Activated CD4-positive, alpha-beta T cell treated with anti-CD3 and anti-CD28 coated beads, Interleukin-2, amount 10 ng/mL, durations not matched to agents 7 days and 5 days (primary cell): ENCODE measurements around the gene FURIN. TPM values are rescaled to one million over a fixed set of nuclear protein-coding genes. Genes with fewer than 3 reads are reported as not detected.

Source experiments
- CTCF ChIA-PET: fragments of 350-600 bp; sonication (Branson Sonifier 250); formaldehyde crosslinking; loops from one replicate; lab custom pipeline; 2021; ENCODE audit warnings: antibody characterized with exemption; lab: Charles Lee
- POLR2A ChIA-PET: fragments of 350-600 bp; sonication (Branson Sonifier 250); formaldehyde crosslinking; loops from one replicate; lab custom pipeline; 2021; ENCODE audit warnings: antibody characterized with exemption; lab: Charles Lee
- DNase-seq: peaks from one replicate; pipeline ENCODE4 v3.0.0-alpha.2; 2020
- H3K27ac Mint-ChIP-seq: one replicate; pipeline ENCODE4 v1.8.0; 2021; ENCODE audit warnings: mild to moderate bottlenecking, moderate library complexity, mixed read lengths
- H3K27me3 Mint-ChIP-seq: one replicate; pipeline ENCODE4 v1.8.0; 2021; ENCODE audit warnings: mixed read lengths
- H3K36me3 Mint-ChIP-seq: one replicate; pipeline ENCODE4 v1.8.0; 2021; ENCODE audit warnings: low read depth, mixed read lengths
- H3K4me1 Mint-ChIP-seq: one replicate; pipeline ENCODE4 v1.8.0; 2021; ENCODE audit warnings: mixed read lengths
- H3K4me3 Mint-ChIP-seq: one replicate; pipeline ENCODE4 v1.8.0; 2021; ENCODE audit warnings: mild to moderate bottlenecking, moderate library complexity, mixed read lengths
- H3K9me3 Mint-ChIP-seq: one replicate; pipeline ENCODE4 v1.8.0; 2021; ENCODE audit warnings: mixed read lengths
- total RNA-seq, 2 experiments: library from RNA; stranded (reverse); gene quantifications; one replicate each; pipeline ENCODE4 v1.2.3, GENCODE V29; 2021

FURIN gene
- total RNA-seq, 2 experiments from 2014 or later = 148 to 153 TPM

- peaks cover 16% of the 10 kb centered on the region for H3K36me3 Mint-ChIP-seq
- H3K27me3 Mint-ChIP-seq = no peaks in the 10 kb centered on the region
- no peaks in the 10 kb centered on the region for H3K9me3 Mint-ChIP-seq
- ChIA-PET POLR2A (interaction anchor here (0.9 kb wide), 1 partner anchor 29 kb away, joined by 4 read pairs; the partner anchor contains the start of gene MAN2A2), CTCF (interaction anchor here (0.6 to 9.8 kb wide), 81 partner anchors 8 to 829 kb away, joined by 3 to 140 read pairs (median 4); partner anchors contain the start of genes BLM, FURIN, IDH2 and MAN2A2)
- peaks cover 64% of the 10 kb centered on the region for H3K4me1 Mint-ChIP-seq
- peak within 1 kb of the TSS; percentile 100 for H3K27ac Mint-ChIP-seq
- DNase-seq = peak; percentile 93
- peak within 1 kb of the TSS; percentile 98 for H3K4me3 Mint-ChIP-seq
These were observed 63.7 kb downstream of the FURIN start, which contains the start of gene HDDC3 for GRCh38 chr15:90931828-90932659. HDDC3 (minus strand) TSS chr15:90932549; CDS start chr15:90932540, 9 bp downstream.

DNA sequence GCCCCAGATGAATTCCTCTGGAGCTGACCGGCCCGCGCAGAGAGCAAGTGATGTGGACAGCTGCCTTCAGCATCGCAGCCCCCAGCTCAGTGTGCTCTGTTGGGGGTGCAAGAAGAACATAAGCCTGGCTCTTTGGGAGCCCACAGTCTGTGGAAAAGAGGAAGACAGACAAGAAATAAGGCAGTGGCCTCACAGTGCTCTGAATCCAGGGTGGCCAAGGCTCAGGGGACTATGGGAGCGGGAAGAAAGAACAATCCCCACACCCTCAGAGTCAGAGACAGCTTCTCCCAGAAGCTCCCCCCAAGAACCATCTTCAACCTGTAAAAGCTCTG lies 64.2 kb downstream of the FURIN start:
- peaks cover 16% of the 10 kb centered on the region for H3K36me3 Mint-ChIP-seq
- peaks cover 64% of the 10 kb centered on the region for H3K4me1 Mint-ChIP-seq
- POLR2A ChIA-PET = no interaction called here
- no peaks in the 10 kb centered on the region for H3K27me3 Mint-ChIP-seq
- CTCF ChIA-PET = interaction anchor here (0.6 to 9.8 kb wide), 61 partner anchors 9 to 830 kb away, joined by 3 to 140 read pairs (median 5); partner anchors contain the start of genes BLM, IDH2, MAN2A2 and RCCD1
- H3K27ac Mint-ChIP-seq = peak overlapping the region; percentile 100
- H3K9me3 Mint-ChIP-seq = no peaks in the 10 kb centered on the region
- no peak for DNase-seq
- peak overlapping the region; percentile 98 for H3K4me3 Mint-ChIP-seq

Other genes with a start within 250 kb of the FURIN start
- gene BLM, start 151.2 kb upstream of the FURIN start, total RNA-seq = 10 to 100 TPM; 50.2 to 57.7 TPM
- 10 to 100 TPM in 1 of 2 experiments, 1 to 10 TPM in 1; 8.6 to 10.7 TPM for gene FES, start 15.9 kb downstream of the FURIN start, total RNA-seq
- gene MAN2A2, start 34.7 kb downstream of the FURIN start, total RNA-seq = 10 to 100 TPM; 77.4 to 97.4 TPM
- 10 to 100 TPM; 22.9 to 26.2 TPM for gene HDDC3, start 64.0 kb downstream of the FURIN start, total RNA-seq
- 10 to 100 TPM; 59.3 to 69.8 TPM for gene UNC45A, start 66.7 kb downstream of the FURIN start, total RNA-seq
- gene RCCD1, start 86.3 kb downstream of the FURIN start, total RNA-seq = 10 to 100 TPM; 30.8 to 35.9 TPM
- gene PRC1, start 125.9 kb downstream of the FURIN start, total RNA-seq = 100 to 1,000 TPM; 179 to 196 TPM
- gene VPS33B, start 154.0 kb downstream of the FURIN start, total RNA-seq = 10 to 100 TPM; 17.9 to 19.7 TPM
- under 1 TPM; 0.02 TPM for gene SV2B, start 231.7 kb downstream of the FURIN start, total RNA-seq